OCI-LY3 (cell line): Measurements from ENCODE around the gene MKRN1.

Experiments
- H2AFZ ChIP-seq: fragments of 200-600, 300-600 bp; shearing (Covaris generic); 2 replicates; pipeline ENCODE4 v1.6.0; 2014; ENCODE audit warnings: antibody characterized with exemption, low read depth, low read length
- H3K27ac ChIP-seq: fragments of 200-600, 300-600 bp; sonication (generic); 2 replicates; pipeline ENCODE4 v1.5.1; 2014; ENCODE audit warnings: mild to moderate bottlenecking, low read length, moderate library complexity, mixed read lengths
- H3K27me3 ChIP-seq: fragments of 200-600, 300-600 bp; sonication (generic); 2 replicates; pipeline ENCODE4 v1.6.1; 2014; ENCODE audit warnings: low read depth, low read length, mixed read lengths
- H3K36me3 ChIP-seq: fragments of 200-600, 300-600 bp; sonication (generic); replicated peaks from 2 replicates; pipeline ENCODE3; 2014; ENCODE audit warnings: low read depth, low read length, mixed read lengths
- H3K4me1 ChIP-seq: fragments of 300-600, 200-600 bp; sonication (generic); 2 replicates; pipeline ENCODE4 v1.6.1; 2014; ENCODE audit warnings: low read length, mixed read lengths
- H3K4me2 ChIP-seq: fragments of 200-600, 300-600 bp; sonication (generic); 2 replicates; pipeline ENCODE4 v1.6.1; 2014; ENCODE audit warnings: low read length, mixed read lengths
- H3K4me3 ChIP-seq: fragments of 300-600, 200-600 bp; sonication (generic); 2 replicates; pipeline ENCODE4 v1.5.1; 2014; ENCODE audit warnings: antibody characterized with exemption, mild to moderate bottlenecking, low read length, moderate library complexity
- H3K79me2 ChIP-seq: fragments of 300-600, 200-600 bp; shearing (Covaris generic); 2 replicates; pipeline ENCODE4 v1.6.1; 2014; ENCODE audit warnings: mild to moderate bottlenecking, low read length, mixed read lengths
- H3K9ac ChIP-seq: fragments of 300-600, 200-600 bp; shearing (Covaris generic); 2 replicates; pipeline ENCODE4 v1.6.0; 2014; ENCODE audit warnings: mild to moderate bottlenecking, low read length, moderate library complexity
- H3K9me3 ChIP-seq: fragments of 200-600, 300-600 bp; shearing (Covaris generic); 2 replicates; pipeline ENCODE4 v1.6.1; 2014; ENCODE audit warnings: low read length, mixed read lengths; ENCODE audit not compliant: insufficient read depth
- H4K20me1 ChIP-seq: fragments of 200-600, 300-600 bp; sonication (generic); 2 replicates; pipeline ENCODE4 v1.6.1; 2016; ENCODE audit warnings: low read length, mixed read lengths; ENCODE audit not compliant: insufficient read depth
- CTCF ChIP-seq: fragments of 200-600, 300-600 bp; sonication (generic); IDR thresholded peaks from 2 replicates; pipeline ENCODE4 v1.5.1; 2014; ENCODE audit warnings: antibody characterized with exemption, low read length, low read depth
- EZH2phosphoT487 ChIP-seq: fragments of 200-600 bp; shearing (Covaris generic); IDR thresholded peaks from 2 replicates; pipeline ENCODE4 v1.6.1; 2018; ENCODE audit warnings: antibody characterized with exemption, mixed run types, low read depth

The MKRN1 gene, protein sequence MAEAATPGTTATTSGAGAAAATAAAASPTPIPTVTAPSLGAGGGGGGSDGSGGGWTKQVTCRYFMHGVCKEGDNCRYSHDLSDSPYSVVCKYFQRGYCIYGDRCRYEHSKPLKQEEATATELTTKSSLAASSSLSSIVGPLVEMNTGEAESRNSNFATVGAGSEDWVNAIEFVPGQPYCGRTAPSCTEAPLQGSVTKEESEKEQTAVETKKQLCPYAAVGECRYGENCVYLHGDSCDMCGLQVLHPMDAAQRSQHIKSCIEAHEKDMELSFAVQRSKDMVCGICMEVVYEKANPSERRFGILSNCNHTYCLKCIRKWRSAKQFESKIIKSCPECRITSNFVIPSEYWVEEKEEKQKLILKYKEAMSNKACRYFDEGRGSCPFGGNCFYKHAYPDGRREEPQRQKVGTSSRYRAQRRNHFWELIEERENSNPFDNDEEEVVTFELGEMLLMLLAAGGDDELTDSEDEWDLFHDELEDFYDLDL

DNA sequence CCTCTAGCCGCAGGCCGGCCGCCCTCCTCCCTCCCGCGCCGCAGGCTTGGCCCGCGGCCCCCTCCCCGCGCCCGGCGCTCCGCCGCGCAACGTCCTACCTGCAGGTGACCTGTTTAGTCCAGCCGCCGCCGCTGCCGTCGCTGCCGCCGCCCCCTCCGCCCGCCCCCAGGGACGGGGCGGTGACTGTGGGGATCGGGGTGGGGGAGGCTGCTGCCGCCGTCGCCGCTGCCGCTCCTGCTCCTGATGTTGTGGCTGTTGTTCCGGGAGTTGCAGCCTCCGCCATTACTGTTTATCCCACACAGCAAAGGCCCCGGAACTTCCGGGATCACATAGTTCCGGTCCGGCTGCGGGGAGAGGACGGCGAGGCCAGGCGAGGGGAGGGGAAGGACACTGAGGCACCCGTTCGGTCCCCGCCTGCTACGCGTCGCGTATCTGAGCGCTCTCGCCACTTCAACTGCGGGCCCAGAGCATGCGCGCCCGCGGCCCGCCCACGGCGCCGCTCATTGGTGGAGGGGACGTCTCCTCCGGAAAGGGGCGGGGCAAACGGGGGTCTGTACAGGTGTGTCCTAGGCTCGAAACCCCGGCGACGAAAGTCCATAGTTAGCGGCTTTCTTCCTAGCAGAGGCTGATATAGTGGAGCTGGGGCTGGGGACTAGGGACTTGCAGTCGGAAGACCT, at the start of gene MKRN1:
Gene MKRN1 (minus strand): TSS at position 444 of the 677 bp plus-strand sequence. CDS start 161 bp downstream, at position 283.
- TF ChIP-seq EZH2phosphoT487 (no peak), CTCF (no peak)
- Histone ChIP-seq H3K27me3 (0 out of 2 replicates have a peak, but pooled peaks cover 2% of the 10 kb centered on the region), H3K4me1 (peaks cover 17% of the 10 kb centered on the region)

DNA sequence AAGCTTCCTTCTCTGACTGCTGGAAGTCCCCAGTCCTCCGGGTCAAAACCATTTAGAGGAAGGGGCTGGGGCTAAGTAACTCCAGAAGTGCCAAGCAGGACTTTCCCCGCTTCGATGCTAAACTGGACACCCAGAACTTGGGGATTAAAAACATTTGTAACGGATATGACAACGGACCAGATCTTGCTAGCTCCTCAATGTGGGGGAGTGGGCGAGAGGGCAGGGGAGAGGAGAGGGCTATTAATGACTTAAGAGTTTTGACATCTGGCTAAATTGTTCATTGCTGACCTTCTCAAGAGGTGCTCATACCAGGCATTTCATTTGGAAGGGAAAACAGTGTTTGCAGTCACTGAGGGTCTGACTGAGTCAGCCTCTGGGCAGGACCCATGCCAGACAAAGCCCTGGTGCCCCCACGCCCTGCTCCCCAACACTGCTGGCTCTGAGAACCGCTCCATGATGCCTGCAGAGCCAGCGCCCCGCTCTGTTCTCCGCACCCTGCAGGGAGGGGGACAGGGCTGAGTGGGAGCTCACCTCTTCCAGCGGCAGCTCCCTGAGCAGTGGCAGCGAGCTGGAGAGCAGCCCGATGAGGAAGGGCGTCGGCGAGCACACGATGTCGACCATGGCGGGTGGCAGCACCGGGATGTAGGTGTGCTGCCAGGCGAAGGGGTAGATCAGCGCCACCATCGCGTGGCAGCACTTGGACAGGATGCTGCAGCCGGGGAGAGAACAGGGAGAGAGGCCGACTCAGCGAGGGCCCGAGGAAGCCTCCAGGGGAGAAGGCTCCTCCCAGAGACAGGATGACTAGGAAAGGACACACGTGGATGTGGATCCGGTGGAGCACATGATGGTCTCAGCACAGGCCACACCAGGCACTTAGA, 47.7 kb upstream of the MKRN1 start:
- no peaks in the 10 kb centered on the region for H3K9me3 ChIP-seq
- H3K36me3 ChIP-seq = no peaks in the 10 kb centered on the region

More for the DNA sequence above, at the start of gene MKRN1:
- peak within 1 kb of the TSS; percentile 90 for H3K4me3 ChIP-seq
- peak within 1 kb of the TSS; percentile 99 for H2AFZ ChIP-seq
- H3K4me2 ChIP-seq = peak within 1 kb of the TSS; percentile 99
- peak within 1 kb of the TSS; percentile 78 for H3K9ac ChIP-seq
- H3K9me3 ChIP-seq = no peaks in the 10 kb centered on the region
- no peaks in the 10 kb centered on the region for H3K36me3 ChIP-seq
- H3K79me2 ChIP-seq = peaks cover 49% of the 10 kb centered on the region
- peaks cover 36% of the 10 kb centered on the region for H4K20me1 ChIP-seq
- peak within 1 kb of the TSS; percentile 74 for H3K27ac ChIP-seq

GRCh38 chr7:140526214-140526613, 46.9 kb upstream of the MKRN1 start:
- Histone ChIP-seq H3K9ac (no peak overlapping the region), H3K4me2 (no peak overlapping the region), H3K27me3 (peaks cover 8% of the 10 kb centered on the region; the same call in 1 of the 2 replicates), H4K20me1 (no peaks in the 10 kb centered on the region), H3K4me3 (no peak overlapping the region), H3K79me2 (no peaks in the 10 kb centered on the region), H2AFZ (no peak overlapping the region), H3K4me1 (no peaks in the 10 kb centered on the region), H3K9me3 (no peaks in the 10 kb centered on the region), H3K27ac (no peak overlapping the region), H3K36me3 (no peaks in the 10 kb centered on the region)
- no peak for TF ChIP-seq CTCF

More for the DNA sequence above, 47.7 kb upstream of the MKRN1 start:
- H3K4me1 ChIP-seq = no peaks in the 10 kb centered on the region
- TF ChIP-seq CTCF = no peak
- TF ChIP-seq EZH2phosphoT487 = no peak
- H3K27me3 ChIP-seq = peaks cover 9% of the 10 kb centered on the region; the same call in 1 of the 2 replicates
- H3K79me2 ChIP-seq = no peaks in the 10 kb centered on the region
- H3K9ac ChIP-seq = no peak overlapping the region
- no peak overlapping the region for H3K4me2 ChIP-seq
- H4K20me1 ChIP-seq = no peaks in the 10 kb centered on the region
- H3K27ac ChIP-seq = no peak overlapping the region
- H2AFZ ChIP-seq = no peak overlapping the region
- no peak overlapping the region for H3K4me3 ChIP-seq
